Measurements from ENCODE around the gene UBE2L6. TPM values are rescaled to one million over a fixed set of nuclear protein-coding genes. Genes with fewer than 3 reads are reported as not detected.

The UBE2L6 gene
- total RNA-seq, 4 donors from 2014 or later = 28.3 to 87.9 (median 84.2) TPM

GRCh38 chr11:57568330-57568766 lies 876 bp upstream of the UBE2L6 start:
- no peaks in the 10 kb centered on the region for H3K4me1 ChIP-seq
- intact Hi-C loops (cut with DNase I; ENCODE audit: low total_unique reads) = loop anchor here (5.0 kb wide), 2 partner anchors 34 to 69 kb away; no protein-coding TSS in a partner anchor
- peak overlapping the region; percentile 60 to 62 for H3K4me3 ChIP-seq
- TF ChIP-seq POLR2A (IDR thresholded peaks at IDR 0.05) (peak in 1 of 2 donors; percentile 12), CTCF (IDR thresholded peaks at IDR 0.05) (peak in 2 of 4 experiments; percentile 90 to 93)
- DNase-seq = peak; percentile 85 to 89
- no peaks in the 10 kb centered on the region for H3K36me3 ChIP-seq
- no peaks in the 10 kb centered on the region for H3K9me3 ChIP-seq
- H3K27ac ChIP-seq = peak overlapping the region; percentile 86 to 88
- no peaks in the 10 kb centered on the region for H3K27me3 ChIP-seq

- Histone ChIP-seq H3K27me3 (no peaks in the 10 kb centered on the region), H3K9me3 (no peaks in the 10 kb centered on the region), H3K27ac (peak overlapping the region; percentile 86 to 88), H3K4me3 (peak overlapping the region; percentile 60 to 62), H3K36me3 (no peaks in the 10 kb centered on the region), H3K4me1 (no peaks in the 10 kb centered on the region)
- intact Hi-C loops (cut with DNase I; ENCODE audit: low total_unique reads) = loop anchor here (5.0 kb wide), 2 partner anchors 35 to 70 kb away; no protein-coding TSS in a partner anchor
- peak in 1 of 2 donors; percentile 39 for DNase-seq
- no peak for TF ChIP-seq POLR2A (IDR thresholded peaks at IDR 0.05)
- TF ChIP-seq CTCF (IDR thresholded peaks at IDR 0.05) = no peak
These were observed 462 bp downstream of the UBE2L6 start for GRCh38 chr11:57566905-57567514.

GRCh38 chr11:57566005-57566904 lies 1.2 kb downstream of the UBE2L6 start:
- intact Hi-C loops (cut with DNase I; ENCODE audit: low total_unique reads) = loop anchor here (5.0 kb wide), 2 partner anchors 36 to 71 kb away; no protein-coding TSS in a partner anchor
- no peaks in the 10 kb centered on the region for H3K9me3 ChIP-seq
- peak overlapping the region; percentile 86 to 88 for H3K27ac ChIP-seq
- DNase-seq = peak in 1 of 2 donors; percentile 38
- peak overlapping the region; percentile 60 to 62 for H3K4me3 ChIP-seq
- H3K36me3 ChIP-seq = no peaks in the 10 kb centered on the region
- no peaks in the 10 kb centered on the region for H3K4me1 ChIP-seq
- no peaks in the 10 kb centered on the region for H3K27me3 ChIP-seq
- peak in 1 of 2 donors; percentile 47 for TF ChIP-seq POLR2A (IDR thresholded peaks at IDR 0.05)
- no peak for TF ChIP-seq CTCF (IDR thresholded peaks at IDR 0.05)

GRCh38 chr11:57562596-57562995 lies 4.9 kb downstream of the UBE2L6 start:
- no peaks in the 10 kb centered on the region for H3K4me1 ChIP-seq
- intact Hi-C loops (cut with DNase I; ENCODE audit: low total_unique reads) = no loop called here
- no peaks in the 10 kb centered on the region for H3K36me3 ChIP-seq
- no peak overlapping the region for H3K4me3 ChIP-seq
- no peaks in the 10 kb centered on the region for H3K9me3 ChIP-seq
- no peaks in the 10 kb centered on the region for H3K27me3 ChIP-seq
- no peak overlapping the region for H3K27ac ChIP-seq
- TF ChIP-seq POLR2A (IDR thresholded peaks at IDR 0.05) (no peak), CTCF (IDR thresholded peaks at IDR 0.05) (no peak)
- DNase-seq = no peak

GRCh38 chr11:57560146-57560545 lies 7.3 kb downstream of the UBE2L6 start:
- intact Hi-C loops (cut with DNase I; ENCODE audit: low total_unique reads) = no loop called here
- Histone ChIP-seq H3K4me1 (no peaks in the 10 kb centered on the region), H3K27ac (no peak overlapping the region), H3K9me3 (no peaks in the 10 kb centered on the region), H3K4me3 (no peak overlapping the region), H3K36me3 (no peaks in the 10 kb centered on the region), H3K27me3 (no peaks in the 10 kb centered on the region)
- TF ChIP-seq POLR2A (IDR thresholded peaks at IDR 0.05) (no peak), CTCF (IDR thresholded peaks at IDR 0.05) (no peak)
- no peak for DNase-seq

Data from uterus (tissue), 4 donors.